ENCODE data around the gene ZNF75A.

GRCh38 chr16:3358871-3359270, 53.6 kb downstream of the ZNF75A start:
- TF ChIP-seq CTCF (IDR thresholded peaks at IDR 0.05) (no peak), EZH2 (IDR thresholded peaks at IDR 0.05) (no peak), EZH2phosphoT487 (IDR thresholded peaks at IDR 0.05) (no peak)

All from neural progenitor cell (in vitro differentiated cells).